K562 (cell line): ENCODE measurements around the gene JUNB. TPM values are rescaled to one million over a fixed set of nuclear protein-coding genes. Genes with fewer than 3 reads are reported as not detected.

Experiments used
- ARNT ChIP-seq, 2 experiments: fragments of 450-650 bp; IDR thresholded peaks; 2 replicates each; pipeline ENCODE4 v1.6.1; 2016; ENCODE audit warnings: mild to moderate bottlenecking in 1 of 2
- BHLHE40 ChIP-seq: IDR thresholded peaks from 2 replicates; pipeline ENCODE4 v1.6.1; 2011; ENCODE audit warnings: low read length, improper control_type of control experiment
- DACH1 ChIP-seq: fragments of 450-650 bp; IDR thresholded peaks from 2 replicates; pipeline ENCODE4 v1.6.1; 2018; ENCODE audit not compliant: partially characterized antibody
- GATAD2B ChIP-seq: fragments of 450-650 bp; IDR thresholded peaks from 2 replicates; pipeline ENCODE4 v1.6.1; 2017; ENCODE audit warnings: mild to moderate bottlenecking, borderline replicate concordance
- HDAC2 ChIP-seq: fragments of 450-650 bp; IDR thresholded peaks from 2 replicates; pipeline ENCODE4 v1.6.1; 2016; ENCODE audit warnings: mild to moderate bottlenecking
- KDM1A ChIP-seq, 2 experiments: fragments of 450-650 bp; IDR thresholded peaks; 2 replicates each; pipeline ENCODE4 v1.6.1; 2016; ENCODE audit warnings: mild to moderate bottlenecking in 2 of 2
- MIER1 ChIP-seq: fragments of 450-650 bp; IDR thresholded peaks from 2 replicates; pipeline ENCODE4 v1.6.1; 2016; ENCODE audit warnings: antibody characterized with exemption, mild to moderate bottlenecking, low read depth
- NCOA1 ChIP-seq: fragments of 450-650 bp; IDR thresholded peaks from 2 replicates; pipeline ENCODE4 v1.6.1; 2016; ENCODE audit warnings: low read depth
- PCBP2 ChIP-seq: fragments of 200-400 bp; formaldehyde crosslinking; IDR thresholded peaks from 2 replicates; pipeline ENCODE4 v1.6.1; 2018; ENCODE audit warnings: low read length, low read depth, mild to moderate bottlenecking, moderate library complexity; ENCODE audit not compliant: poor library complexity, severe bottlenecking
- POLR2H ChIP-seq: IDR thresholded peaks from 2 replicates; pipeline ENCODE4 v1.6.1; 2016; ENCODE audit warnings: missing genetic modification characterization, low read depth, mild to moderate bottlenecking, control low read depth, missing compliant biosample characterization, moderate library complexity
- RAD51 ChIP-seq: fragments of 450-650 bp; IDR thresholded peaks from 2 replicates; pipeline ENCODE4 v1.7.1; 2016; ENCODE audit warnings: low read depth, mild to moderate bottlenecking, borderline replicate concordance
- RBM25 ChIP-seq: fragments of 200-400 bp; formaldehyde crosslinking; IDR thresholded peaks from 2 replicates; pipeline ENCODE4 v1.6.1; 2018; ENCODE audit warnings: low read length, low read depth, moderate library complexity; ENCODE audit not compliant: severe bottlenecking
- RFX1 ChIP-seq: fragments of 450-650 bp; IDR thresholded peaks from 2 replicates; pipeline ENCODE4 v1.6.1; 2016; ENCODE audit warnings: mild to moderate bottlenecking, moderate library complexity
- RNF219 ChIP-seq: fragments of 250-450 bp; sonication (Bioruptor Pico); IDR thresholded peaks from 2 replicates; pipeline ENCODE4 v1.5.0; 2022; ENCODE audit warnings: mild to moderate bottlenecking
- SRSF3 ChIP-seq: fragments of 200-400 bp; formaldehyde crosslinking; IDR thresholded peaks from 2 replicates; pipeline ENCODE4 v1.6.1; 2016; ENCODE audit warnings: mild to moderate bottlenecking, low read length, moderate library complexity; ENCODE audit not compliant: insufficient read depth
- TAF15 ChIP-seq: fragments of 200-400 bp; formaldehyde crosslinking; IDR thresholded peaks from 2 replicates; pipeline ENCODE4 v1.6.1; 2017; ENCODE audit warnings: mild to moderate bottlenecking, low read depth, low read length, moderate library complexity
- TCFL5 ChIP-seq: fragments of 250-450 bp; sonication (Bioruptor Pico); conservative IDR thresholded peaks from 2 replicates; pipeline ENCODE4 v1.6.1; 2021; ENCODE audit warnings: mild to moderate bottlenecking, moderate library complexity, matching md5 sums
- THAP7 ChIP-seq: fragments of 250-450 bp; sonication (Bioruptor Pico); IDR thresholded peaks from 2 replicates; pipeline ENCODE4 v1.5.0; 2021
- ZFP30 ChIP-seq: fragments of 250-450 bp; sonication (Bioruptor Pico); IDR thresholded peaks from 2 replicates; pipeline ENCODE4 v1.8.0; 2022; ENCODE audit warnings: moderate library complexity, mild to moderate bottlenecking, inconsistent platforms, borderline replicate concordance
- ZNF24 ChIP-seq: fragments of 450-650 bp; IDR thresholded peaks from 2 replicates; pipeline ENCODE4 v1.6.1; 2016
- polyA plus RNA-seq, 8 experiments: library from polyadenylated mRNA; depleted of rRNA in 4 of 8; stranded (reverse) in 5 of 8; unstranded in 3 of 8; fragments of >200 nt; fragmentation: Nextera tagmentation in 2 of 8; fragmentation: Illumina TruSeq in 1 of 8; extraction: Ambion mirVana in 2 of 8; extraction: Trizol in 1 of 8; gene quantifications; 2 replicates each; pipeline versions ENCODE4 v1.2.1 to v1.2.3, GENCODE V29; 2011 to 2014; ENCODE audit warnings: inconsistent platforms in 1 of 8, missing spikeins in 1 of 8
- total RNA-seq, 7 experiments: library from RNA; depleted of rRNA in 6 of 7; stranded (reverse); fragments of >200 nt in 6 of 7; fragmentation: Illumina TruSeq in 2 of 7; extraction: Trizol in 2 of 7; gene quantifications; 2 replicates each; pipeline versions ENCODE4 v1.2.1 to v1.2.3, GENCODE V29; 2011 to 2021; ENCODE audit warnings: low replicate concordance in 1 of 7
- TF ChIP-seq, protein P1 (sequence below): fragments of 450-650 bp; formaldehyde crosslinking; IDR thresholded peaks from 2 replicates; pipeline ENCODE4 v1.4.0; 2022; ENCODE audit warnings: missing genetic modification characterization
- TF ChIP-seq, protein P2 (sequence below), 2 experiments: IDR thresholded peaks; 2 replicates each; pipeline ENCODE4 v1.6.1; 2011; ENCODE audit warnings: borderline replicate concordance in 1 of 2, control low read depth in 1 of 2, low read depth in 1 of 2, low read length in 1 of 2, mild to moderate bottlenecking in 1 of 2, mixed read lengths in 1 of 2, moderate library complexity in 1 of 2; ENCODE audit not compliant: insufficient read depth in 1 of 2, insufficient read length in 1 of 2, poor library complexity in 1 of 2, severe bottlenecking in 1 of 2; ENCODE audit errors: extremely low read depth in 1 of 2

The JUNB gene
- total and polyA plus RNA-seq, 9 of the 15 experiments (the other 6 are each of a cell fraction or from before 2014, with no cell fraction given) = 0.23 to 88.1 (median 13.1) TPM

DNA sequence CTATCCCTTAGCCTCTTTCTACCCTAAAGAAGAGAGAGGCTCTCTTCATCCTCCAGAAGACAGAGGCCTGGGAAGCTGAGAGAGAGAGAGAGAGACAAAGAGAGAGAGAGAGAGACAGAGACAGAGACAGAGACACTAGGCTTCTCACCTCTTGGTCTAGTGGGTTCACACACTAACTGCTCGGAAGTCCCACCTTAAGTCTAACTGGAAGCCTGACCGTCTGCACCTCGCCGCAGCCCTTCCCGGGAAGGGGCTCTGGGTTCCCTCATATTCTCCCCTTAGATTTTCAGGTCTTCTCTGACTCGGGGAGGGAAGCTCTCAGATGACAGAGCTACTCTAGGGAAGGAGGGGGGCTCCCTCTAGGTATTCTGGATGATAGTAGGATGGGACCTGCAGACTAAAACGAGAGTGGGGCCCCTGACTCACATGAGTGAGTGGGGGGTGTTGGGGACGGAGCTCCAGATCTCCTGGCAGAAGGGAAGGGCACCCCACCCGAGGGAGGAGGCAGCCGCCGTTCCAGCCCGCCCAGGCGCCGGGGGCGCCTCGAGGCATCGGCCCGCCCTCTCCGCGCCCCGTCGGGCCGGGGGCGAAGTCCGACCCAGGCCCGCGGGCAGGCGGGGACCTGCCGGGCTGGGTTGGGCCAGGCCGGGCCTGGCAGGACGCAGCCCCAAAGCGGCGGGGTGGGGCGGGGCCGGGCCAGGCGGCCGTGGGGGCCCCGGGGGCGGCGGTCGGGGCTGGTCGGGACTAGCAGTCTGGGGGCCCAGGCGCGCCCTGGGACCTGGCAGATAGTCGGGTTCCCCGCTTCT, 2.0 kb upstream of the JUNB start (continued):
- peak; percentile 40; the same call in 1 of the 2 replicates for TF ChIP-seq MIER1
- TF ChIP-seq, protein P1, sequence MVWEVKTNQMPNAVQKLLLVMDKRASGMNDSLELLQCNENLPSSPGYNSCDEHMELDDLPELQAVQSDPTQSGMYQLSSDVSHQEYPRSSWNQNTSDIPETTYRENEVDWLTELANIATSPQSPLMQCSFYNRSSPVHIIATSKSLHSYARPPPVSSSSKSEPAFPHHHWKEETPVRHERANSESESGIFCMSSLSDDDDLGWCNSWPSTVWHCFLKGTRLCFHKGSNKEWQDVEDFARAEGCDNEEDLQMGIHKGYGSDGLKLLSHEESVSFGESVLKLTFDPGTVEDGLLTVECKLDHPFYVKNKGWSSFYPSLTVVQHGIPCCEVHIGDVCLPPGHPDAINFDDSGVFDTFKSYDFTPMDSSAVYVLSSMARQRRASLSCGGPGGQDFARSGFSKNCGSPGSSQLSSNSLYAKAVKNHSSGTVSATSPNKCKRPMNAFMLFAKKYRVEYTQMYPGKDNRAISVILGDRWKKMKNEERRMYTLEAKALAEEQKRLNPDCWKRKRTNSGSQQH = 0 out of 2 replicates have a peak, but pooled peaks have one; percentile 26
- TF ChIP-seq KDM1A (IDR thresholded peaks at IDR 0.05) = peak in 1 of 2 experiments; percentile 74; a peak in 2 of 4 replicates
- TF ChIP-seq POLR2H (tag) = no peak
- no peak for TF ChIP-seq PCBP2
- TF ChIP-seq RFX1 = no peak
- TF ChIP-seq THAP7 (CRISPR knock-in tag) = no peak
- no peak for TF ChIP-seq ZNF24
- 0 out of 2 replicates have a peak, but pooled peaks have one; percentile 48 for TF ChIP-seq GATAD2B
- no peak for TF ChIP-seq BHLHE40
- TF ChIP-seq RNF219 (CRISPR knock-in tag) = no peak
- no peak for TF ChIP-seq DACH1
- TF ChIP-seq, protein P2, sequence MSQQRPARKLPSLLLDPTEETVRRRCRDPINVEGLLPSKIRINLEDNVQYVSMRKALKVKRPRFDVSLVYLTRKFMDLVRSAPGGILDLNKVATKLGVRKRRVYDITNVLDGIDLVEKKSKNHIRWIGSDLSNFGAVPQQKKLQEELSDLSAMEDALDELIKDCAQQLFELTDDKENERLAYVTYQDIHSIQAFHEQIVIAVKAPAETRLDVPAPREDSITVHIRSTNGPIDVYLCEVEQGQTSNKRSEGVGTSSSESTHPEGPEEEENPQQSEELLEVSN (IDR thresholded peaks at IDR 0.05; ENCODE audit: borderline replicate concordance in 1 of 2, extremely low read depth in 1 of 2, insufficient read depth in 1 of 2, insufficient read length in 1 of 2, low read depth in 1 of 2, low read length in 1 of 2, poor library complexity in 1 of 2, severe bottlenecking in 1 of 2) = peak in 1 of 2 experiments; percentile 63
- TF ChIP-seq ZFP30 (CRISPR knock-in tag) = no peak
- TF ChIP-seq SRSF3 = no peak
- no peak for TF ChIP-seq NCOA1
- 0 out of 2 replicates have a peak, but pooled peaks have one; percentile 3 for TF ChIP-seq TCFL5 (CRISPR knock-in tag)
- no peak for TF ChIP-seq RAD51
- TF ChIP-seq RBM25 = peak; percentile 71
- no peak for TF ChIP-seq TAF15
- peak; percentile 84 for TF ChIP-seq HDAC2
- 0 out of 4 replicates have a peak, but pooled peaks of 1 of the 2 experiments have one; percentile 15 for TF ChIP-seq ARNT (IDR thresholded peaks at IDR 0.05)
